Fibroblast of peridontal ligament (primary cell): ENCODE measurements around the gene HTRA3.

Experiments
- DNase-seq: peaks from one replicate; pipeline ENCODE4 v3.0.0-alpha.2; 2010; ENCODE audit errors: extremely low read depth

HTRA3 gene

DNA sequence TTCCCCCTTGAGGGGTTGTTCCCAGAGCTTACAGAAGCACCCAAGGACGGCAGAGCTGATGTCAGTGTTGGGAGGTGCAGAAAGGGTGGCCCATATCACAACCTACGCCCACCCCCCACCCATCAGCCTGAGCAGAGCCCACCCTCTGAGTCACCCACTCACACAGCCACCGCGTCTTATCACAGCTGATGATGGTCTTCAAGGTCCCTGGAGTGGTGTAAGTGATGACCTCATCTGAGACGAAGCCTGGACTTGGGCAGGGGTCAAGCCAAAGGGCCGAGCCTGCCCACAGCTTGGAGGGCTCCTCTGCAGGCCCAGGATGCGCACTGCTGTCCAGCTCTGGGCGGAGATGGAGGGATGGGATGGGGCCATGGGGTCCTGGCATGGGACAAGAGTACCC is 3.0 kb upstream of the HTRA3 start:
- no peak for DNase-seq

DNA sequence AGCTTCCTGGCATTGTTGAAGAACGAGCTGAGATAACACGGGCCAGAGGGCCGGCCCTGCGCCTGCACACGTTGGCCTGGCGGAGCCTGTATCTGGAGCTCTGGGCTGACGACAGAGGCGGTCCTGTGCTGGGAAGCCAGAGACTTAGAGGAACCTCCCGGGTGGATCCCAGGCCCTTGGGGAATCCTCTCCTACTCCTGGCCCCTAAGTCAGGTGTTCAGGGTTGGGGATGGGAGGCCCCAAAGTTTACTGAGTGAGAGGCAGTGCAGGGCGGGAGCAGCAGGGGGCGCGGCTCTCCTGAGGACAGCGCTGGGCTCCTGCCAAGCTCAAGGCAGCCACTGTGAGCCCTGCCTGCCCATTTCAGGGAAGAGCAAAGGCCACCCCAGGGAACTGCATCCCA is 2.5 kb upstream of the HTRA3 start:
- DNase-seq: no peak

DNA sequence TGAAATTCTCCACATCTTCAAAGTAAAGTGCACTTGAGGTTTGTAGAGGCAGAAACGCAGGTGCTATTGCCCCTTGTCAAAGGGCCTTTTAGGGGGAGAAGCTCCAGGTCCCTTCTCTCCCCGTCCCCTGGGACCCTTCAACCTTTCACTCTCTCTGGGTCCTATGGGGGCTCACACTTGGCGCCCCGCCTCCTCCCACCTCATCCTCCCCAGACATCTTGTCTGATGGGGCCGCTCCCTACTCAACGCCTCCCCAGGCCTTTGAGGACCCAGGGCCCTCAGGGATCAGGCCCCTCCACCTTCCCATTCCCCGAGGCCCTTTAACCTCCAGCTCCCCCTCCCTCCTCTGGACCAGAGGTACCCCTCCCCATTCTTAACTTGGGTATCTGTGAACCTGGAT is 1.3 kb upstream of the HTRA3 start:
- no peak for DNase-seq

DNA sequence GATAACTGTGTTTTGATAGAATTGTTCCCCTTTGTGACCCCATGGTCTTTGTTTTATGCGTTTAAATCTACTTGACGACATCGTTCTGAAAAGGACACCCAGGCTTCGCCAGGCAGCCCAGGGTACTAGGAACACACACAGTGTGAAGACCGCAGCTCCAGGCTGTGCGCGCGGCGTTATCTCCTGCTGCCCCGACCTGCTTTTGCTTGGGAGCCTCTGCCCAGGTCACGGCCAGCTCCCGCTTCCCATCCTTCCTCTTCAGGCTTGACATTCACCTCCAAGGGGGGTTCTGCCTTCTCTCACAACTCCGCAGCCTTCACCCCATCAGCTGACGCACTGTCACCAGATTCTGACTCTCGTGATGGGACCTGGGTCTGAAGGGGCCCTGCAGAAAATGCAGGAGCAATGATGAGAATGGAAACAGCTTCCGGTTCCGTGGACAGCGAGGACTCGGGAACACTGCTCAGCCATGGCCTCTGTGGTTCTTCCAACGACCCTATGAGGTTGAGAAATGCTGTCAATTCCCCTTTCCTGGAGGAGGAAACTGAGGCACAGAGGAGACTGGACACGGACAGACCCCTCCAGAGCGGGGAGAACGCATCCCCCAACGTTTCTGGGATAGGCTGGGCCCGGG is 536 bp upstream of the HTRA3 start:
- DNase-seq: no peak

DNA sequence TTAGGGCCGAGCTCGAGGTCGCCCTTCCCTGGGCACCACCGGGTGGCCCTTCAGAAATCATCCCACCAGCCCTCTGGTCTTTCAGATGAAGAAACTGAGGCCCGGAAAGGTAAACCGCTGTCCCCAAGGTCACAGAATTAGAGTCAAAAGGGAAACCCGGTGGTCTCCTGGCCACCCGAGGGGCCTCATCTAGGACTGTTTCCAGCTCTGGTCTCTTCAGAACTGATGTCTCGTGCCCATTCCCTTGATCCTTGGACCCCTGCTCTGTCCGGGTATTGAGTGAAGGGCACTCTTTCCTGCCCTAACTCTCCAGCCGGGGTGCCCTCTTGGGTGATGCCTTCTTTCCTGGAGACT is 841 bp downstream of the HTRA3 start:
- no peak for DNase-seq

DNA sequence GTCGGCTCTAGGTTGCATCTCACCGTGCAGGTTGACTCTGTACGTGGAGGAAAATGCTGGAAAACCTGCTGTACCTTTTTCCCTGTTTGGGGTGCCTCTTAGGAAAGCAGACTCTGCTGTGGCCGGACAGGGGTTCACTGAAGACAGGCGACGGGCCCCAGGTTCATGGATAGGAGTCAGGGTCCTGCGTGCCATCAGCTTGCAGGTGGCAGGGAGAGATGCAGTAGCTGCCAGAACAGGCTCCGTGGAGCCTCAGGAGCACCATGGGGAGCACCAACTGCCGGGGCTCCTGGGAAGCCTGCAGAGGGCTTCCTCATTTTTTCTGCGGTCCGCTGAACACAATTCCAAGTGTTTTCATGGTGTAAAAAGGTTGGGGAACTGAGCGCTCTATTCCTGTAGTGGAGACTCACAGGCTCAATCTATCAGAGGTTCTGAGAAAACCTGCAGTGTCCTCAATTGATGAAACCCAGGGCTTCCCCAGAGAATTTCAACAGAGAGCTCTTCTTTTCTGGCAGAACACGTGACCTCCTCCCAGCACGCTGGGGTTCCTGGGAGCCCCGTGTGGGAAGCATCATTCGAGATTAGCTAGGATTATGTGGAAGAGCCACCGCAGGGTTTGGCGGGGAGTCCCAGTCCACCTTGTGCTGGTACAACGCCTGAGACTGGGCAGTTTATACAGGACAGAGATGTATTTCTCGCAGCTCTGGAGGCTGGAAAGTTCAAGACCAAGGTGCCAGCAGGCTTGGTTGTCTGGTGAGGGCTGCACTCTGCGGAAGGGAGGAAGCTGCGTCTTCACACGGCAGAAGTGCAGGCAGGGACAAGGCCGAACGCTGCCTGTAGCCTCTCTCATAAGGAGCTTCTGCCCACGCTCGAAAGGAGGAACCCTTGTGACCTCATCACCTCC is 1.6 kb downstream of the HTRA3 start:
- DNase-seq: no peak

DNA sequence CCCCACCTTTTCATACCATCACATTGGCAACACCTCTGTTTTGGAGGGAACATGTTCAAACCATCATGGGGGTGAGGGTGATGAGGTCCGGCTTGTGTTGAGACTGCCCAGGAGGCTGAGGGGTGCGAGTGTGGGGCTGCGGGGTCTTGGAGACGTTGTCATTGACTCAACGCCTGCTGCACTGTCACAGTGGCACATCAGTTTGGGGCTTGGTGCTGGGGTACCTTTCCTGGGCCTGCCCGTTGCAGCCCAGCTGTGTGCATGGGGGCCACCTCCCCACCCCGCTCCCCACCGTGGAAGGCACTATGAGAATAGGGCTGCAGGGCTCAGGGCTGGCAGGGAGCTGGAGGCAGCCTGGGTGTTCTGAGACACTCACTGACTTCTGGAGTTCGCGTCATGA is 2.3 kb downstream of the HTRA3 start:
- DNase-seq: no peak

DNA sequence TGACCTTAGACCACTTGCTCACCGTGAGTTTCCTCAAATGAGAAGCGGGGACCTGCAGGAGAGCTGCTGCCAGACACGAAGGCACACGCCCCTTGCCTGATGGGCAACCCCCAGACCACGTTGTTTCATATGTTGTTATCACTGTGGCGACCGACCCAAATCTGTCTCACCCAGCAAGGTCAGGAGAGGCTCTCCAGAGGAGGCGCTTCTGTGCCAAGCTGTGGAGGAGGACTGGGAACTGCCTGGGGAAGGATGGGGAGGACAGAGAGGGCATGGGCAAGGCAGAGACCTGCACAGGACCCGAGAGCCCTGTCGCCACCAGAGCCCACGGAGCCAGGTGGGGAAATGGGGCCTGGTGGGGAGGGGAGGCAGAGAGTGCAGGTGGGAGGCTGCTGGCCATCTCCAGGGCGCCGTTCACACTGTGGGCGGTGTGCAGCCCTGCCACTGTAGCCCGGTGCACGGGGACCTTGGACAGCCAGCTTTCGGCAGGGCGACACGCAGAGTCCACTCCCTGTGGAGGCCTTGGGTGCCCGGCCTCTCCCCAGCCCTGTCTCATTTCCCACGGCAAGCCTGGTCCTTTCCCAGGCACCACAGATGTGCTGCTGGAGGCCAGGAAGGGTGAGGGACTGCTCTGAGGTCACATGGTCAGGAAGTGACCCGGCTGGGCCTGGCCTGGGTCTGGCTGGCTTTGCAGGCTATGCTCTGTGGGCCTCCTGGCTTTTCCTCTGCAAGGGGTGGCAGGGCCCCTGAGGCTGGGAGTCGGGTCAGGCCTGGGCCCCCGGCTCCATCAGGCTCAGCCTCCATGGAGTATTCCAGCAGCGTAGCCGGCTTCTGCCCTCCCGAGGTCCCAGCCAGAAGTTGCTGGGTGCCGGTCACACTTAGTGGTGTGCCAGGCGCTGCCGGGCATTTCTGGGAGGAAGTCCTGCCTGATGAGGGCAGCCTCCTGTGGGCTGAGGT is 3.2 kb downstream of the HTRA3 start:
- DNase-seq: no peak

DNA sequence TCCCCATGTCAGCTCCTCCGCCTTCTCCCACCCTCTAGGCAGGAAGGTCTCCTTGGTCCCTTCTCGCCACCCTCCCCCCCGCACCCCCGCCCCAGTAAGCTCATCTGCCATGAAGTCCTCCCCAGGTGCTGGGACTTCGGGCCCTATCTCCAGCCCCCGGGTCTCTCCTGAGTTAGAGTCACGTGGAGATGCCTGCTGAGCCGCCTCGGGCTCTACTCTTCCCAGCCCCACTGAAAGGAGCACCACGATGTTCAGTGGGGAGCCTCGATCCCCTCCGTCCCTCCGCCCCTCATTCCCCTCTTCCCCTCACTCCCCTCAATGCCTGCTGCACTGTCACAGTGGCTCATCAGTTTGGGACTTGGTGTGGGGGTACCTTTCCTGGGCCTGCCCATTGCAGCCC is 3.9 kb downstream of the HTRA3 start:
- no peak for DNase-seq

DNA sequence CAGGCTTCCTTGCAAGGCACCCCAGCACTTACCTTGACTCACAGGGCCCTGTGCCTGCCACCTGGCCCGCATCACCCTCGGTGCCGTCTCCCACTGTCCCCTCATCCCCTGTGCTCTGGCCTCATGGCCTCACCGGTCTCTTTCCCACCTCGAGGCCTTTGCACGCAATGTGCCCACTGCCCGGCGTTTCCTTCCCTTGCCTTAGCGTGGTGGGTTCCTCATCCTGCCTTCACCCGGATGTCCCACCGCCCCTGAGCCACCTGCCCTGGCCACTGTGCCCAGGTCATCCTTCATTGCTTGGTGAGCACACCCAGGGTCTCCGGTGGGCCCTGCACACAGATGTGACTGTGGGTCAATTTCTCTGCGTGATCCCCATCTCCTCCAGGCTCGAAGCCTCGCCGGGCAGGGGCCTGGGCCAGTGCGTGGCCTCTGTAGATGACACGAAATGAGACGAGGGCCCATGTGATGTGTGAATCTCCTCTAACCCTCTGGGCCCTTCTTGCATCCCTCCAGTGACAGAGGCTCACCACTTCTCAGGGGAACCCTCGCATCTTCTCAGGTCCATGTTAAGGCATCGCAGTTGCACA is 4.6 kb downstream of the HTRA3 start:
- no peak for DNase-seq

DNA sequence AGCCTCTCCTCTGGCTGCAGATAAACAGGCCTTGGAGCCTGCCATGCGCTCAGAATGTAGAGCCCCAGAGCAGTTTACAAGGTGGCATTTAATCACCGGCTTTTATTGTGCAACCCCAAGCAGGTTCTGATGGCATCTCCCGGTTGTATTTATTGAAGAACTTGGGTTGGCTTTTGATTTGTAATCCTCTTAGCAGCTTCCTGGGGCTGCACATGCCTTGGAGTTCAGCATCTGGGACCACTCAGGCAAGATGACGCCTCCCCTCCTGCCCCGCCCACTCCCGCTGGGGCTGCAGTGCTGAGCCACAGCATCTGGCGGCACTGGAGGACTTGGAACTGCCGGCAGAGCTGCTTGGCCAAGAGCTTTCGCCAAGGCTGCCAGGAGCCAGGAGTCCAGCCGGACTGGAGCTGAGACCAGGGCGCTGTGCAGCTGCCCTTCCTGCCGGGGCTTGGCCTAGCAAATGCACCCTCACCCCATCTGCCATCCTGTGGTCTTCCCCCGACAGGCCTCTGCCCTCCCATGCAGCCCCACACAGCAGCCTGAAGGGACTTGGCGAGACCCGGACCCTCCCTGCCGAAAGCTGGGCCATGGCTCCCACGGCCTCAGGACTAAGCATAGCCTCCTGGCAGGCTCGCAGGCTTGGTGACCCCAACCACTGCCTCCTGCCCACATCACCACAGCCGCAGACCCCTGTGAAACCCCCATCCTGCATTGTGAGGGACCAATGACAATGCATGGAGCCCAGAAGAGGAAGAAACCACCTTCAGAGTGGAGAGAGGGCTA is 5.4 kb downstream of the HTRA3 start:
- DNase-seq: peak; percentile 97

DNA sequence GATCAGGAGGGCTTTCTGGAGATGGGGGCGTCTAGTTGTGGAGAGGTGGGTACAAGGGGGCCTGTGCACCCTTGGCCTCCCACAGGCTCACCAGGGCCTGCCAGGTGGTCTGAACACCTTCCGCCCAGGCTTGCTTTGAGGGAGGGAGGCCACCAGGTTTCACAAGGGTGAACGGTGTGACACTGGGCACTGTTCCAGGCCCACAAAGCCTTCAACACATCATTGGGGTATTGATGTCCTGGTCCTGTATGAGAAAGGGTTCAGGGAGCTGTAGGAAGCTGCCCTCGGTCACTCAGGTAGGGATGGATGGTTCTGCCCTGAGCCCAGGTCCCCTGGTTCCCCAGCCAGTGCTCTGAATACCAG is 6.0 kb downstream of the HTRA3 start:
- DNase-seq: no peak

DNA sequence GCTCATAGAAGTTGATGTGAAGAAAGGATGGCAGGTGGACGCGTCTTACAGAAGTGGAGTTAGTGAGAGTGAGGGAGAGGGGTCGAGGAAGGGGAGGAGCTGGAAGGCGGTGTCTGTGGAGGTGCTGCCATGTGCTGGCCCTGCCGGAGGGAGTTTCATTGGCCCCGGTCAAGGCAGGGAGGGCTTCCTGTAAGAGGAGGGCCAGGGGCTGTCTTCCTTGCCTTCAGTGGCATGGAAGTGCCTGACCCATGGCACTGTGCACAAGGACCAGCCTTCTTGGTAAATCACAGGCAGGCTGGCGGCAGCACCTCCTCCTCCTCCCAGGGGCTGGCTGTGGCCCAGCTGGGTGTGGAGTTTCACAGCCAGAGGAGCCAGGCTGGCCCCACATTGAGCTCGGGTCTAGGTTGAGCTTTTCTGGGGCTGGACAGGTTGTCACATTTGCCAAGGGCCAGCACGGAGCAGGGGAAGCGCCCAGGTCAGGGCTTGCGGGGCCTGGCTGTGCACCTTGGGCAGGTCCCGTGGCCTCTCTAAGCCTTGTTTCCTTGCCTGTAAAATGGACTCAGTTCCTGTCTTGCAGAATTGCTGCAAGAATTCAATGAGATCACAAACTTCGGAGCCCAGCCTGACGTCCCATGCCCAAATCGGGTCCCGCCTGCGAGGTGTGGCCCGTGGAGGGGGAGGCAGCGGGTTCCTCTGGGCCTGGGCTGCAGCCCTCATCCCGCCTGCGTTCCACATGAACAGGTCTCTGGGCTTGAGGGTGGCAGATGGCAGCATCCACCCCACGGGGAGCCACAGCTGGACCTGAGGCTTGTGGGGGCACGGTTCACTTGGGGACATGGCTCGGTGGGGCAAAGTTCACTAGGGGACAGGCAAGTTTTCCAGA is 7.0 kb downstream of the HTRA3 start:
- DNase-seq: peak; percentile 46

DNA sequence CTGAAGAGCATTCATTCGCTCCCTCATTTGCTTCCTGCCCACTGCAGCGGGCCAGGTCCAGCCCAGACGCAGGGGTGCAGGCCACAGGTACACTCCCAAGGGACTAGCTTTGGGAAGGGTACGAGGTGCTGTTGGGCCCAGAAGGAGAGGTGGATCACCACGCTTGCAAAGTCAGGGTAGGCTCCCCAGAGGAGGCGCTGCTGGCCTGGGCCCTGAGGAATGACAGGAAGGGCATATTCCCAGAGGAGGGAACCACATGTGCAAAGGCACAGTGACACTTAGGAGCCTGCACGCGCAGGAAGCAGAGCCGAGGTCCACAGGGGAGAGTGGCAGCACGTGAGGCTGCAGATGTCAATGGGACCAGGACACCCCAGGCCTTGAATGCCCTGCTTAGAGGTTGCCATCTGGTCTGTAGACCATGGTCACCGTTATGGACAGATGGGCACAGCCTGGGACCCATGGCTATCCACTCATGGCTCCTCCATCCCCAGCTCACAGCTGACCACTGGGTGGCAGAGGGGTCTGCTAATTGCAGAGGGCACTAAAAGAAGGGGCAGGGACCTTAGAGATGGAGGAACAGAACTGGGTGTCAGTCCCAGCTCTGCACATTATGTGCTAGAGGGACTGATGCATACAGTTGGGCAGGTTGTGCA is 7.9 kb downstream of the HTRA3 start:
- no peak for DNase-seq

DNA sequence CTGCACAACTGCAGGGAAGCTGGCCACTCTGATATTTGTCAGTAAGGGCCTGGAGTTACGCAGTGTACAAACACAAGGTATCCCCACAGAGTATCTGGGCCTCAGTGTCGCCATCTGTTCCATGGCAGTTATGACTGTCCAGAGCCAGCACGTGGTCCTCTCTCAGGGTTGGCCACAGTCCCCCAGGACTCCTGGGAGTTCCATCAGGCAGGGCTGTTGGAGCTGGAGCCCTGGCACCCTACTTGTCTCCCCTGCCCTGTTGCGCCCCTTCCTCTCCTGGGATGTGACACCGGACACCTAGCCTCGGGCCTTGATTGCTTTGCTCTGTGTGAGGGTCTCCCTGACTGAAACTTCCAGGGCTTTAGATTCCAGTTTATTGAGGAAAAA is 8.4 kb downstream of the HTRA3 start:
- no peak for DNase-seq

DNA sequence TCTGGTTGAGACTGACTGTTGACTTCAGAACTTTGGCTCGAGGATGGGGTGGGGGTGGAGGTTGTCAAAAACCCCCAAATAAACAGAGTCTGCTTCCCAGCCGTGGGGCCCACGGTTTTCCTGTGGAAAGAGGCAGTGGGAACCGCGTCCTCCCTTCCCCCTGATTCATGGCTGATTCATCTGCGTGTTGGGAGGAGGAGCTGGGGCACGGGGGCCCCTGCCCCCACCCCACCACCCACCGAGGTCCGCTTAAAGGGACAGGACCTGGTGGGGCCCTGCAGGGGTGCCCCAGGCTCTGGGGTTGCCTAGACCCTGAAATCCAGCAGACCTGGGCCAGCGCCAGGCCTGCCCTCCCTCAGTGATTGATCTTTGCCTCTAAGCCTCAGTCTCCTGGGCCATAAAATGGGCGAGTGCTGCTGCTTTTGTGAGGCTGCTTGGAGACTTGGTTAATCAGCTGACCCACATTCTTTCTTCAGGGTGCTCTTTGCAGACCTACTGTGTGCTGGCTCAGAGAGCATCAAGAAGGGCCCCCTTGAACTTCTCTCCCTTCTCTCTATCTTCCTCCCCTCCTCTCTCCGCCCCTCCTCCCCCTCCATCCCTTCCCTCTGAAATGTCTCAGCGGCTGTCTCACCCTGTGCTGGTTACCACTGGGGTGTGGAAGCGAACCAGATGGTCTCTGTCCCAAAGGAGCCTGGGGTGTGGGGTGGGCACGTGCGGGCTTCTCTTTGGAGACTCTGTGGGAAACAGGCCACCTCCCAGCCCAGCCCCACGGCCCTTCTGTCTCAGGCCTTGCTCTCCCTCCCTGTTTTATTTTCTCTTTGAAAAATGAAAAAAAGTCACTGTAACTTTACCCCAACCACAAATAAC is 9.1 kb downstream of the HTRA3 start:
- peak; percentile 90 for DNase-seq

DNA sequence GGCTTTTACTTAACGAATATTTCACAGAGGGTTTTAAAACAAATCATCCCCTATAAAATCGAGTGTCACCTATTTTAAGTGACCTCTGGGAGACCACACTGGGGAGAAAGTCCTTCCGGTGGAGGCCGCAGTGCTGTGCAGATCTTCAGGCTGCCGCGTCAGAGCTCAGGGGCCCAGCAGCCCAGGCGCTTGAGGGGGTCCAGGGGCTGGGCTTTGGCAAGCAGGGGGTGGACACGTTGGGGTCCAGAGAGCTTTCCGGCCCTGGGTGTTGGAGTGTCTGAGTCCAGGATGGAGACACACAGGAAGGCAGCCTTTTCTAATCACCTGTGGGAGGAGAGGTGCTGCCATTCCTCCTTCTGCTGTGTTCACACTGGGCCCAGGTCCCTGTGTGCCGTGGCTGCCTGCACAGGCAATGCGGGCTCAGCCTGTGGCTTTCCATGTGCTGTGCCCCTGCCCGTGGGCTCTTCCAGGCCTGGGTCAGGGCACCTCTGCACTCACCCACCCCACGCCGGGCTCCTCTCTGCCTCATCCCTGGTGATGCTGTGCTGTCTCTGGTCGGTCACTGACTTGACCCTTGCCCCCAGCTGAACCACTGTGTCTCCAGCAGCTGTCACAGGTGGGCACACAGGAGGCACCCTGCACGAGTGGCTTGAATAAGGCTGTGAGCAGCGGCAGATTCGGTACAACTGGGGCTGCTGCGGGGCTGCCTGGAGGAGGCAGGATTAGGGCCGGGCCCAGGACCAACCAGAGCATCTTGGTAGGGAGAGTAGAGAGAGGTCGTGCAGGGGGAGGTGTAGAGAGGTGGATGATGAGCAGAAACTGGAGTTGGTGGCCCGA is 10.0 kb downstream of the HTRA3 start:
- no peak for DNase-seq
